ENCODE measurements around the gene RNF133.

Gene RNF133

GRCh38 chr7:122699017-122699416 is at the start of gene RNF133:
TSS of gene RNF133 (minus strand) at chr7:122699117. CDS start at chr7:122698918, 199 bp downstream.
- FAIRE-seq = no peak

GRCh38 chr7:122748195-122748594 is 49.3 kb upstream of the RNF133 start:
- FAIRE-seq = no peak

GRCh38 chr7:122746948-122747347 is 48.0 kb upstream of the RNF133 start:
- no peak for FAIRE-seq

GRCh38 chr7:122743211-122743610 is 44.3 kb upstream of the RNF133 start:
- FAIRE-seq = no peak

- FAIRE-seq = no peak
Observed at GRCh38 chr7:122738947-122739346, 40.0 kb upstream of the RNF133 start.

GRCh38 chr7:122736183-122736582 is 37.3 kb upstream of the RNF133 start:
- no peak for FAIRE-seq

GRCh38 chr7:122727759-122728158 is 28.8 kb upstream of the RNF133 start:
- FAIRE-seq = no peak

GRCh38 chr7:122727354-122727753 is 28.4 kb upstream of the RNF133 start:
- FAIRE-seq = no peak

GRCh38 chr7:122726881-122727280 is 28.0 kb upstream of the RNF133 start:
- FAIRE-seq = no peak

GRCh38 chr7:122724366-122724765 is 25.4 kb upstream of the RNF133 start:
- no peak for FAIRE-seq

- FAIRE-seq = no peak
Observed at GRCh38 chr7:122719010-122719578, 20.2 kb upstream of the RNF133 start.

GRCh38 chr7:122717356-122718089 is 18.6 kb upstream of the RNF133 start:
- FAIRE-seq = no peak

- FAIRE-seq = no peak
Observed at GRCh38 chr7:122715183-122715582, 16.3 kb upstream of the RNF133 start.

GRCh38 chr7:122710916-122711315 is 12.0 kb upstream of the RNF133 start:
- FAIRE-seq = no peak

- no peak for FAIRE-seq
Observed at GRCh38 chr7:122709930-122710646, 11.2 kb upstream of the RNF133 start.

GRCh38 chr7:122706836-122707235 is 7.9 kb upstream of the RNF133 start:
- FAIRE-seq = no peak

- no peak for FAIRE-seq
Observed at GRCh38 chr7:122702872-122703510, 4.1 kb upstream of the RNF133 start, which contains the start of gene RNF148. TSS of gene RNF148 (minus strand) at chr7:122702922. CDS start at chr7:122702750, 172 bp downstream.

GRCh38 chr7:122695816-122696215 is 3.1 kb downstream of the RNF133 start:
- FAIRE-seq = no peak

GRCh38 chr7:122694697-122695096 is 4.2 kb downstream of the RNF133 start:
- FAIRE-seq = no peak

- no peak for FAIRE-seq
Observed at GRCh38 chr7:122692769-122693309, 6.1 kb downstream of the RNF133 start.

- FAIRE-seq = no peak
Observed at GRCh38 chr7:122691569-122692235, 7.2 kb downstream of the RNF133 start.

GRCh38 chr7:122689346-122690109 is 9.4 kb downstream of the RNF133 start:
- no peak for FAIRE-seq
